SH-SY5Y (cell line): ENCODE measurements around the gene RBM33.

Source experiments
- GATA2 ChIP-seq: IDR thresholded peaks from 2 replicates; pipeline ENCODE4 v1.6.1; 2011; ENCODE audit warnings: mild to moderate bottlenecking, low read depth, low read length
- GATA3 ChIP-seq: IDR thresholded peaks from 2 replicates; pipeline ENCODE4 v1.6.1; 2011; ENCODE audit warnings: low read depth, mild to moderate bottlenecking, low read length, moderate library complexity

DNA sequence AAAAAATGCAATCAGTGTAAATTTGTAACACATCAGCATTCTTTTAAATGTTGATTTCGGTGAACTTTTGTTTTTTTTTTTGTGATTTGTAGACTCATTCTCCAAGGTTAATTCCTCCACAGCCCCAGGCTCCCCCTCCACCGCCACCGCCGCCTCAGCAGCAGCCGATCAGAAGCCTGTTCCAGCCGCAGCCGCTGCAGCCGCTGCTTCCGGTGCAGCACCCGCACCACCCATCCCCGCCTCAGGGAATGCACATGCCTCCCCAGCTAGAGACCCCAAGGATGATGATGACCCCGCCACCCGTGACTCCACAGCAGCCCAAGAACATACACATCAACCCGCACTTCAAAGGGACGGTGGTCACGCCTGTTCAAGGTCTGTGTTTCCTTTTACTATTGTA lies 66.6 kb downstream of the RBM33 start:
- TF ChIP-seq GATA3 (no peak), GATA2 (no peak)
